Esophagus muscularis mucosa (tissue), 4 donors: ENCODE measurements around the gene MRPL33. TPM values are rescaled to one million over a fixed set of nuclear protein-coding genes. Genes with fewer than 3 reads are reported as not detected.

Source experiments
- DNase-seq: peaks from one replicate; pipeline ENCODE4 v3.0.0-alpha.2; 2017; ENCODE audit errors: extremely low spot score
- H3K27ac ChIP-seq, 4 donors: fragments of 200-600 bp; sonication (generic); replicated peaks in 1 of 4; 1 replicate in 3 of 4; 2 replicates in 1 of 4; pipeline ENCODE4 v1.5.1; 2016 to 2019; ENCODE audit warnings: mild to moderate bottlenecking in 1 of 4
- H3K27me3 ChIP-seq, 4 donors: fragments of 200-600 bp; sonication (generic); one replicate each; pipeline versions ENCODE4 v1.5.1 to v1.6.0; 2016 to 2019
- H3K36me3 ChIP-seq, 4 donors: fragments of 200-600 bp; sonication (generic); one replicate each; pipeline ENCODE4 v1.5.1; 2016 to 2019
- H3K4me1 ChIP-seq, 4 donors: fragments of 200-600 bp; sonication (generic); one replicate each; pipeline ENCODE4 v1.5.1; 2016 to 2019
- H3K4me3 ChIP-seq, 4 donors: fragments of 200-600 bp; sonication (generic); 1 replicate in 2 of 4; 2 replicates in 2 of 4; pipeline ENCODE4 v1.5.1; 2016 to 2019; ENCODE audit warnings: mild to moderate bottlenecking in 4 of 4, moderate library complexity in 1 of 4
- H3K9me3 ChIP-seq, 4 donors: fragments of 200-600 bp; sonication (generic); 1 replicate in 3 of 4; 2 replicates in 1 of 4; pipeline ENCODE4 v1.5.1; 2016 to 2019
- CTCF ChIP-seq, 3 experiments: fragments of 200-600 bp in 2 of 3; fragments of 450-650 bp in 1 of 3; sonication (generic) in 2 of 3; IDR thresholded peaks; one replicate each; pipeline ENCODE4 v1.5.1; 2017 to 2019; ENCODE audit warnings: antibody characterized with exemption in 3 of 3, mild to moderate bottlenecking in 2 of 3, moderate library complexity in 1 of 3
- EP300 ChIP-seq: sonication (generic); formaldehyde crosslinking; IDR thresholded peaks from one replicate; pipeline ENCODE4 v1.6.1; 2017; ENCODE audit warnings: antibody characterized with exemption
- POLR2A ChIP-seq: fragments of 450-650 bp; IDR thresholded peaks from one replicate; pipeline ENCODE4 v1.6.1; 2017; ENCODE audit warnings: antibody characterized with exemption, moderate library complexity, mild to moderate bottlenecking, low read depth
- POLR2AphosphoS5 ChIP-seq, 2 donors: sonication (generic); formaldehyde crosslinking; IDR thresholded peaks; one replicate each; pipeline ENCODE4 v1.6.1; 2017; ENCODE audit warnings: antibody characterized with exemption in 2 of 2
- WGBS: methylation state at CpG from one replicate; pipeline ENCODE4 v1.1.5; 2018; 5-methylcytosine and 5-hydroxymethylcytosine counted together
- intact Hi-C: fragments of 100-400 bp; cut with DNase I; formaldehyde crosslinking; loops from one replicate; pipeline ENCODE4 v1.15.1; 2023
- total RNA-seq, 4 donors: library from RNA; depleted of rRNA; stranded (reverse); fragments of >200 nt; gene quantifications; one replicate each; pipeline versions ENCODE4 v1.1.0 to v1.2.1, GENCODE V29; 2016

MRPL33 gene
- total RNA-seq, 4 donors from 2014 or later: 283 to 500 (median 345) TPM

- Histone ChIP-seq H3K27me3 (no peaks in the 10 kb centered on the region), H3K9me3 (no peaks in the 10 kb centered on the region), H3K4me3 (no peak overlapping the region), H3K36me3 (no peaks in the 10 kb centered on the region), H3K27ac (peak overlapping the region in 2 of 4 donors; percentile 53 to 57), H3K4me1 (peaks cover 8 to 15% (median 11%) of the 10 kb centered on the region in 4 donors)
- 84% methylated on average over 3 of the region's 3 CpGs for WGBS
- no peak for TF ChIP-seq EP300
- DNase-seq: peak; percentile 47
- intact Hi-C loops: loop anchor here (5.0 kb wide), 1 partner anchor 48 kb away; no protein-coding TSS in a partner anchor
Observed at GRCh38 chr2:27810455-27810854, 38.9 kb downstream of the MRPL33 start.

GRCh38 chr2:27811768-27812167 is 40.2 kb downstream of the MRPL33 start:
- no peaks in the 10 kb centered on the region for H3K36me3 ChIP-seq
- H3K27ac ChIP-seq: no peak overlapping the region
- no peak for DNase-seq
- peaks cover 8 to 15% (median 11%) of the 10 kb centered on the region in 4 donors for H3K4me1 ChIP-seq
- no peaks in the 10 kb centered on the region for H3K27me3 ChIP-seq
- H3K9me3 ChIP-seq: no peaks in the 10 kb centered on the region
- H3K4me3 ChIP-seq: no peak overlapping the region
- WGBS: 100% methylated on average over 1 of the region's 1 CpG
- TF ChIP-seq EP300 (no peak), POLR2A (no peak), POLR2AphosphoS5 (IDR thresholded peaks at IDR 0.05) (no peak), CTCF (IDR thresholded peaks at IDR 0.05) (no peak)
- intact Hi-C loops: loop anchor here (5.0 kb wide), 1 partner anchor 49 kb away; no protein-coding TSS in a partner anchor

- WGBS: 62% methylated on average over 1 of the region's 1 CpG
- intact Hi-C loops: loop anchor here (5.0 kb wide), 1 partner anchor 52 kb away; no protein-coding TSS in a partner anchor
- H3K27ac ChIP-seq: no peak overlapping the region
- TF ChIP-seq CTCF (IDR thresholded peaks at IDR 0.05): no peak
- no peak for TF ChIP-seq EP300
- no peak for TF ChIP-seq POLR2AphosphoS5 (IDR thresholded peaks at IDR 0.05)
- TF ChIP-seq POLR2A: no peak
- H3K27me3 ChIP-seq: no peaks in the 10 kb centered on the region
- no peak for DNase-seq
- no peak overlapping the region for H3K4me3 ChIP-seq
- no peaks in the 10 kb centered on the region for H3K36me3 ChIP-seq
- peaks cover 3 to 6% (median 6%) of the 10 kb centered on the region in 4 donors for H3K4me1 ChIP-seq
- H3K9me3 ChIP-seq: no peaks in the 10 kb centered on the region
Observed at GRCh38 chr2:27814758-27815157, 43.2 kb downstream of the MRPL33 start.

- no peak for TF ChIP-seq POLR2A
- TF ChIP-seq CTCF (IDR thresholded peaks at IDR 0.05): no peak
- no peak for TF ChIP-seq EP300
- no peak for TF ChIP-seq POLR2AphosphoS5 (IDR thresholded peaks at IDR 0.05)
- DNase-seq: no peak
- H3K9me3 ChIP-seq: no peaks in the 10 kb centered on the region
- no peaks in the 10 kb centered on the region for H3K27me3 ChIP-seq
- no peak overlapping the region for H3K4me3 ChIP-seq
- no peaks in the 10 kb centered on the region for H3K4me1 ChIP-seq
- no peaks in the 10 kb centered on the region for H3K36me3 ChIP-seq
- H3K27ac ChIP-seq: no peak overlapping the region
- WGBS: 96% methylated on average over 4 of the region's 4 CpGs
- intact Hi-C loops: no loop called here
Observed at GRCh38 chr2:27815860-27816438, 44.4 kb downstream of the MRPL33 start.

GRCh38 chr2:27822049-27822448 is 50.5 kb downstream of the MRPL33 start:
- DNase-seq: no peak
- Histone ChIP-seq H3K9me3 (no peaks in the 10 kb centered on the region), H3K36me3 (no peaks in the 10 kb centered on the region), H3K27me3 (no peaks in the 10 kb centered on the region), H3K4me1 (peaks cover 9 to 20% (median 15%) of the 10 kb centered on the region in 4 donors), H3K27ac (peak overlapping the region; percentile 74 to 85 (median 82)), H3K4me3 (no peak overlapping the region)
- intact Hi-C loops: loop anchor here (10.0 kb wide), 1 partner anchor 117 kb away; no protein-coding TSS in a partner anchor
- peak; percentile 25 to 34 for TF ChIP-seq POLR2AphosphoS5 (IDR thresholded peaks at IDR 0.05)
- TF ChIP-seq EP300: peak; percentile 35
- no peak for TF ChIP-seq POLR2A
- 94% methylated on average over 1 of the region's 1 CpG for WGBS
